Transverse colon (tissue), 4 donors: ENCODE measurements around the gene IRX6. TPM values are rescaled to one million over a fixed set of nuclear protein-coding genes. Genes with fewer than 3 reads are reported as not detected.

Experiments used
- DNase-seq: peaks from one replicate; pipeline ENCODE4 v3.0.0-alpha.2; 2019
- H3K27ac ChIP-seq, 4 donors: fragments of 200-600 bp; sonication (generic); 2 replicates each; pipeline ENCODE4 v1.5.1; 2016 to 2018; ENCODE audit warnings: inconsistent platforms in 4 of 4
- H3K27me3 ChIP-seq: fragments of 200-600 bp; sonication (generic); 2 replicates; pipeline ENCODE4 v1.5.1; 2017; ENCODE audit warnings: inconsistent platforms
- H3K36me3 ChIP-seq, 4 donors: fragments of 200-600 bp; sonication (generic); 2 replicates each; pipeline ENCODE4 v1.5.1; 2017 to 2019; ENCODE audit warnings: inconsistent platforms in 4 of 4
- H3K4me1 ChIP-seq, 4 donors: fragments of 200-600 bp; sonication (generic); 2 replicates each; pipeline ENCODE4 v1.5.1; 2017 to 2020; ENCODE audit warnings: inconsistent platforms in 4 of 4
- H3K4me3 ChIP-seq, 4 donors: fragments of 200-600 bp; sonication (generic); 1 replicate in 1 of 4; 2 replicates in 3 of 4; pipeline versions ENCODE4 v1.5.1 to v1.6.1; 2017 to 2019; ENCODE audit warnings: inconsistent platforms in 4 of 4
- H3K9me3 ChIP-seq, 2 donors: fragments of 200-600 bp; sonication (generic); 2 replicates each; pipeline ENCODE4 v1.5.1; 2017 to 2019; ENCODE audit warnings: inconsistent platforms in 2 of 2
- CTCF ChIP-seq, 5 experiments: fragments of 200-600 bp in 3 of 5; fragments of 450-650 bp in 2 of 5; sonication (generic) in 3 of 5; IDR thresholded peaks; 1 replicate in 2 of 5; 2 replicates in 3 of 5; pipeline ENCODE4 v1.5.1; 2016 to 2017; ENCODE audit warnings: antibody characterized with exemption in 5 of 5, inconsistent platforms in 3 of 5, mild to moderate bottlenecking in 2 of 5, moderate library complexity in 1 of 5
- EP300 ChIP-seq: sonication (generic); formaldehyde crosslinking; IDR thresholded peaks from one replicate; pipeline ENCODE4 v1.6.1; 2017; ENCODE audit warnings: antibody characterized with exemption, low read depth
- POLR2A ChIP-seq: fragments of 450-650 bp; IDR thresholded peaks from one replicate; pipeline ENCODE4 v1.6.1; 2016; ENCODE audit warnings: antibody characterized with exemption, mild to moderate bottlenecking, moderate library complexity
- POLR2AphosphoS5 ChIP-seq, 3 donors: sonication (generic); formaldehyde crosslinking; IDR thresholded peaks; one replicate each; pipeline ENCODE4 v1.6.1; 2016; ENCODE audit warnings: antibody characterized with exemption in 3 of 3
- WGBS, 2 donors: methylation state at CpG; one replicate each; pipeline ENCODE4 v1.1.5; 2018; ENCODE audit warnings: low coverage in 1 of 2; 5-methylcytosine and 5-hydroxymethylcytosine counted together
- in situ Hi-C, 4 donors: fragments of 200-750 bp; cut with MboI; loops; one replicate each; pipeline versions ENCODE4 v1.15.0 to v1.15.1; 2017; ENCODE audit warnings: low sequenced_read_pairs in 3 of 4, low pct_ligation_motif_present in 1 of 4, low pct_unique_long_range_greater_than_20kb in 1 of 4
- intact Hi-C: fragments of 100-400 bp; cut with DNase I; formaldehyde crosslinking; loops from one replicate; pipeline ENCODE4 v1.15.1; 2023; ENCODE audit warnings: low total_unique reads
- total RNA-seq, 4 donors: library from RNA; depleted of rRNA; stranded (reverse); fragments of >200 nt; gene quantifications; one replicate each; pipeline ENCODE4 v1.1.0, GENCODE V29; 2016

Gene IRX6
- total RNA-seq, 4 donors from 2014 or later = 1.1 TPM; not detected in 3

GRCh38 chr16:55338646-55339045 is 14.6 kb downstream of the IRX6 start:
- H3K27ac ChIP-seq = no peak overlapping the region
- intact Hi-C loops = no loop called here
- H3K4me1 ChIP-seq = no peaks in the 10 kb centered on the region
- no peaks in the 10 kb centered on the region for H3K27me3 ChIP-seq
- 44 to 51% methylated on average over 4 to 5 of the region's 5 CpGs for WGBS, 2 donors
- no peaks in the 10 kb centered on the region for H3K36me3 ChIP-seq
- H3K9me3 ChIP-seq = no peaks in the 10 kb centered on the region
- in situ Hi-C loops = no loop called here
- no peak overlapping the region for H3K4me3 ChIP-seq
- no peak for DNase-seq
- TF ChIP-seq EP300 (no peak), POLR2AphosphoS5 (IDR thresholded peaks at IDR 0.05) (no peak), CTCF (IDR thresholded peaks at IDR 0.05) (no peak), POLR2A (no peak)

GRCh38 chr16:55340445-55340844 is 16.4 kb downstream of the IRX6 start:
- in situ Hi-C loops = no loop called here
- H3K27me3 ChIP-seq = no peaks in the 10 kb centered on the region

GRCh38 chr16:55341681-55342080 is 17.7 kb downstream of the IRX6 start:
- Histone ChIP-seq H3K4me3 (no peak overlapping the region), H3K27ac (no peak overlapping the region), H3K9me3 (no peaks in the 10 kb centered on the region), H3K27me3 (no peaks in the 10 kb centered on the region), H3K4me1 (no peaks in the 10 kb centered on the region), H3K36me3 (no peaks in the 10 kb centered on the region)
- TF ChIP-seq CTCF (IDR thresholded peaks at IDR 0.05) (no peak), EP300 (no peak)
- intact Hi-C loops (no loop called here), in situ Hi-C loops (no loop called here)
- DNase-seq = no peak
- 48 to 81% methylated on average over 3 to 4 of the region's 4 CpGs for WGBS, 2 donors

More at GRCh38 chr16:55340445-55340844, 16.4 kb downstream of the IRX6 start:
- intact Hi-C loops = no loop called here
- H3K4me1 ChIP-seq = no peaks in the 10 kb centered on the region
- H3K27ac ChIP-seq = no peak overlapping the region
- DNase-seq = no peak
- no peak for TF ChIP-seq POLR2AphosphoS5 (IDR thresholded peaks at IDR 0.05)
- TF ChIP-seq EP300 = no peak
- TF ChIP-seq CTCF (IDR thresholded peaks at IDR 0.05) = no peak
- TF ChIP-seq POLR2A = no peak
- H3K4me3 ChIP-seq = no peak overlapping the region
- WGBS, 2 donors = 67 to 75% methylated on average over 1 of the region's 1 CpG
- no peaks in the 10 kb centered on the region for H3K9me3 ChIP-seq
- no peaks in the 10 kb centered on the region for H3K36me3 ChIP-seq

GRCh38 chr16:55346475-55346874 is 22.5 kb downstream of the IRX6 start:
- H3K27ac ChIP-seq = no peak overlapping the region
- no peak for DNase-seq
- 81 to 85% methylated on average over 5 to 6 of the region's 6 CpGs for WGBS, 2 donors
- intact Hi-C loops = no loop called here
- no peak overlapping the region for H3K4me3 ChIP-seq
- H3K9me3 ChIP-seq = no peaks in the 10 kb centered on the region
- H3K4me1 ChIP-seq = no peaks in the 10 kb centered on the region
- no peaks in the 10 kb centered on the region for H3K36me3 ChIP-seq
- in situ Hi-C loops = no loop called here
- no peaks in the 10 kb centered on the region for H3K27me3 ChIP-seq
- TF ChIP-seq CTCF (IDR thresholded peaks at IDR 0.05) (no peak), POLR2A (no peak)
